MCF 10A (cell line): Measurements from ENCODE around the gene RPL38. TPM values are rescaled to one million over a fixed set of nuclear protein-coding genes. Genes with fewer than 3 reads are reported as not detected.

ENCODE experiments used
- BruUV-seq: library from RNA; stranded (reverse); fragments of 400-500 nt; replicated peaks from 2 replicates; lab custom pipeline; 2021; lab: Mats Ljungman, UMichigan
- CTCF ChIA-PET: fragments of 300-600 bp; sonication (Branson Sonifier 250); formaldehyde crosslinking; extraction: SDS; loops from one replicate; lab custom pipeline; 2021; ENCODE audit warnings: antibody characterized with exemption, inconsistent platforms; lab: Yijun Ruan, JAX
- POLR2A ChIA-PET: fragments of 300-600, 350-650 bp; sonication (Branson Sonifier 250); formaldehyde crosslinking; extraction: SDS; loops from one replicate; lab custom pipeline; 2020; ENCODE audit warnings: antibody characterized with exemption, inconsistent platforms; lab: Yijun Ruan, JAX
- DNase-seq: peaks from one replicate; pipeline ENCODE4 v3.0.0-alpha.2; 2018; ENCODE audit not compliant: unreplicated experiment
- H3K27ac Mint-ChIP-seq: one replicate; pipeline ENCODE4 v1.8.0; 2022; ENCODE audit warnings: mild to moderate bottlenecking, low read depth, mixed read lengths; ENCODE audit not compliant: unreplicated experiment
- H3K27me3 Mint-ChIP-seq: one replicate; pipeline ENCODE4 v1.8.0; 2022; ENCODE audit warnings: mixed read lengths; ENCODE audit not compliant: insufficient read depth, unreplicated experiment
- H3K36me3 Mint-ChIP-seq: one replicate; pipeline ENCODE4 v1.8.0; 2022; ENCODE audit warnings: mild to moderate bottlenecking, moderate library complexity, mixed read lengths; ENCODE audit not compliant: insufficient read depth, unreplicated experiment
- H3K4me1 Mint-ChIP-seq: one replicate; pipeline ENCODE4 v1.8.0; 2022; ENCODE audit warnings: mixed read lengths; ENCODE audit not compliant: insufficient read depth, unreplicated experiment
- H3K4me3 Mint-ChIP-seq: one replicate; pipeline ENCODE4 v1.8.0; 2022; ENCODE audit warnings: mild to moderate bottlenecking, moderate library complexity, mixed read lengths; ENCODE audit not compliant: unreplicated experiment
- H3K9me3 Mint-ChIP-seq: one replicate; pipeline ENCODE4 v1.8.0; 2022; ENCODE audit warnings: mixed read lengths; ENCODE audit not compliant: unreplicated experiment
- CTCF ChIP-seq: fragments of 200-600 bp; IDR thresholded peaks from one replicate; pipeline ENCODE4 v1.8.0; 2022; ENCODE audit warnings: antibody characterized with exemption, mild to moderate bottlenecking; ENCODE audit not compliant: unreplicated experiment
- intact Hi-C: fragments of 100-400 bp; cut with micrococcal nuclease; formaldehyde crosslinking; loops from 2 replicates; pipeline ENCODE4 v1.14.1; 2022
- total RNA-seq: library from RNA; stranded (reverse); gene quantifications from 2 replicates; pipeline ENCODE4 v1.2.3, GENCODE V29; 2022

The RPL38 gene
- total RNA-seq, 1 experiment from 2014 or later: 1,197 TPM

GRCh38 chr17:74234486-74234885, 31.0 kb downstream of the RPL38 start:
- no TSS peak for BruUV-seq
- DNase-seq: no peak
- H3K4me3 Mint-ChIP-seq: no peak overlapping the region
- H3K27me3 Mint-ChIP-seq: no peaks in the 10 kb centered on the region
- H3K9me3 Mint-ChIP-seq: no peaks in the 10 kb centered on the region
- no peak overlapping the region for H3K27ac Mint-ChIP-seq
- intact Hi-C loops: no loop called here
- no peaks in the 10 kb centered on the region for H3K36me3 Mint-ChIP-seq
- H3K4me1 Mint-ChIP-seq: no peaks in the 10 kb centered on the region
- ChIA-PET CTCF (no interaction called here), POLR2A (no interaction called here)
- TF ChIP-seq CTCF: no peak

GRCh38 chr17:74235040-74235581, 31.6 kb downstream of the RPL38 start:
- TF ChIP-seq CTCF: no peak
- Mint-ChIP-seq H3K9me3 (no peaks in the 10 kb centered on the region), H3K27me3 (no peaks in the 10 kb centered on the region), H3K36me3 (no peaks in the 10 kb centered on the region), H3K4me1 (no peaks in the 10 kb centered on the region), H3K27ac (no peak overlapping the region), H3K4me3 (no peak overlapping the region)
- BruUV-seq: no TSS peak
- intact Hi-C loops: no loop called here
- CTCF ChIA-PET: no interaction called here
- DNase-seq: no peak
- POLR2A ChIA-PET: no interaction called here

GRCh38 chr17:74235911-74236371, 32.5 kb downstream of the RPL38 start:
- DNase-seq: no peak
- no peak for TF ChIP-seq CTCF
- Mint-ChIP-seq H3K27ac (no peak overlapping the region), H3K4me1 (no peaks in the 10 kb centered on the region), H3K9me3 (no peaks in the 10 kb centered on the region), H3K36me3 (no peaks in the 10 kb centered on the region), H3K4me3 (no peak overlapping the region), H3K27me3 (peaks cover 5% of the 10 kb centered on the region)
- CTCF ChIA-PET: no interaction called here
- POLR2A ChIA-PET: no interaction called here
- intact Hi-C loops: no loop called here
- BruUV-seq: no TSS peak

GRCh38 chr17:74237321-74237720, 33.8 kb downstream of the RPL38 start:
- no peak for TF ChIP-seq CTCF
- ChIA-PET POLR2A (interaction anchor here (0.6 to 0.7 kb wide), 2 partner anchors 20 to 614 kb away, joined by 3 to 4 read pairs; no protein-coding TSS in a partner anchor), CTCF (no interaction called here)
- Mint-ChIP-seq H3K9me3 (no peaks in the 10 kb centered on the region), H3K4me3 (no peak overlapping the region), H3K27me3 (peaks cover 18% of the 10 kb centered on the region), H3K36me3 (no peaks in the 10 kb centered on the region), H3K4me1 (no peaks in the 10 kb centered on the region), H3K27ac (no peak overlapping the region)
- intact Hi-C loops: no loop called here
- no TSS peak for BruUV-seq
- DNase-seq: no peak
